HepG2 (cell line): ENCODE results near the gene ALOXE3. TPM values are rescaled to one million over a fixed set of nuclear protein-coding genes. Genes with fewer than 3 reads are reported as not detected.

Experiments used
- ASH2L ChIP-seq: fragments of 300-600, 200-600 bp; sonication (generic); IDR thresholded peaks from 2 replicates; pipeline ENCODE4 v1.7.0; 2017; ENCODE audit warnings: low read depth, mild to moderate bottlenecking, moderate library complexity, mixed read lengths, low read length; ENCODE audit not compliant: insufficient read length
- ELF1 ChIP-seq: sonication (generic); formaldehyde crosslinking; IDR thresholded peaks from 2 replicates; pipeline ENCODE4 v1.4.0; 2020; ENCODE audit warnings: missing genetic modification reagents
- HINFP ChIP-seq: sonication (generic); formaldehyde crosslinking; IDR thresholded peaks from 2 replicates; pipeline ENCODE4 v1.4.0; 2020; ENCODE audit warnings: low read depth, mild to moderate bottlenecking, missing genetic modification reagents
- HOXA9 ChIP-seq: sonication (generic); formaldehyde crosslinking; IDR thresholded peaks from 2 replicates; pipeline ENCODE4 v1.8.1; 2022; ENCODE audit warnings: missing genetic modification reagents, mild to moderate bottlenecking, moderate library complexity, borderline replicate concordance
- IKZF4 ChIP-seq: sonication (generic); formaldehyde crosslinking; IDR thresholded peaks from 2 replicates; pipeline ENCODE4 v1.5.1; 2020; ENCODE audit warnings: borderline replicate concordance, mild to moderate bottlenecking, low read depth, missing genetic modification reagents; ENCODE audit errors: not compliant biosample characterization
- IRF1 ChIP-seq: sonication (generic); formaldehyde crosslinking; IDR thresholded peaks from 2 replicates; pipeline ENCODE4 v1.4.0; 2020; ENCODE audit warnings: low read depth, mild to moderate bottlenecking, missing genetic modification reagents
- IRF9 ChIP-seq: sonication (generic); formaldehyde crosslinking; IDR thresholded peaks from 2 replicates; pipeline ENCODE4 v1.8.0; 2022; ENCODE audit warnings: missing genetic modification reagents, mild to moderate bottlenecking, borderline replicate concordance
- JUNB ChIP-seq: sonication (generic); formaldehyde crosslinking; IDR thresholded peaks from 2 replicates; pipeline ENCODE4 v1.8.0; 2022; ENCODE audit warnings: missing genetic modification reagents, mild to moderate bottlenecking, borderline replicate concordance
- NCOA2 ChIP-seq: sonication (generic); formaldehyde crosslinking; IDR thresholded peaks from 2 replicates; pipeline ENCODE4 v1.8.0; 2022; ENCODE audit warnings: inconsistent platforms
- NR2C2 ChIP-seq: sonication (generic); formaldehyde crosslinking; IDR thresholded peaks from 2 replicates; pipeline ENCODE4 v1.4.0; 2020; ENCODE audit warnings: missing genetic modification reagents, mild to moderate bottlenecking, moderate library complexity, borderline replicate concordance
- PLRG1 ChIP-seq: fragments of 450-650 bp; conservative IDR thresholded peaks from 2 replicates; pipeline ENCODE4 v1.6.1; 2016
- POLR2AphosphoS2 ChIP-seq: IDR thresholded peaks from 2 replicates; pipeline ENCODE4 v1.6.1; 2011; ENCODE audit warnings: low read depth, low read length, improper control_type of control experiment
- SMAD3 ChIP-seq: sonication (generic); formaldehyde crosslinking; IDR thresholded peaks from 2 replicates; pipeline ENCODE4 v1.4.0; 2020; ENCODE audit warnings: missing genetic modification reagents
- ZBTB7A ChIP-seq: sonication (generic); formaldehyde crosslinking; IDR thresholded peaks from 2 replicates; pipeline ENCODE4 v1.8.0; 2022; ENCODE audit warnings: mild to moderate bottlenecking, missing genetic modification reagents
- ZNF230 ChIP-seq: sonication (generic); formaldehyde crosslinking; IDR thresholded peaks from 2 replicates; pipeline ENCODE4 v1.4.0; 2020; ENCODE audit warnings: mild to moderate bottlenecking, missing genetic modification reagents
- ZNF280D ChIP-seq: sonication (generic); formaldehyde crosslinking; IDR thresholded peaks from 2 replicates; pipeline ENCODE4 v1.5.1; 2020; ENCODE audit warnings: mild to moderate bottlenecking, missing genetic modification reagents
- ZNF33A ChIP-seq: sonication (generic); formaldehyde crosslinking; IDR thresholded peaks from 2 replicates; pipeline ENCODE4 v1.5.1; 2020; ENCODE audit warnings: missing genetic modification reagents, mild to moderate bottlenecking, moderate library complexity, borderline replicate concordance
- ZNF510 ChIP-seq: sonication (generic); formaldehyde crosslinking; IDR thresholded peaks from 2 replicates; pipeline ENCODE4 v1.4.0; 2020; ENCODE audit warnings: low read depth, mild to moderate bottlenecking, missing genetic modification reagents
- ZNF605 ChIP-seq: sonication (generic); formaldehyde crosslinking; IDR thresholded peaks from 2 replicates; pipeline ENCODE4 v1.8.0; 2022; ENCODE audit warnings: mild to moderate bottlenecking, missing genetic modification reagents
- ZNF770 ChIP-seq: sonication (generic); formaldehyde crosslinking; IDR thresholded peaks from 2 replicates; pipeline ENCODE4 v1.5.0; 2020; ENCODE audit warnings: mild to moderate bottlenecking, missing genetic modification reagents
- polyA plus RNA-seq, 8 experiments: library from polyadenylated mRNA; depleted of rRNA in 3 of 8; stranded (reverse) in 7 of 8; unstranded in 1 of 8; fragments of >200 nt; fragmentation: Illumina TruSeq in 4 of 8; extraction: Trizol in 4 of 8; gene quantifications; 2 replicates each; pipeline versions ENCODE4 v1.2.1 to v1.2.3, GENCODE V29; 2011 to 2016; ENCODE audit warnings: low read depth in 4 of 8, missing spikeins in 1 of 8, mixed read lengths in 1 of 8; ENCODE audit not compliant: insufficient read depth in 1 of 8
- total RNA-seq, 5 experiments: library from RNA; depleted of rRNA; stranded (reverse); fragments of >200 nt; fragmentation: Illumina TruSeq; extraction: Trizol; gene quantifications; 2 replicates each; pipeline ENCODE4 v1.2.3, GENCODE V29; 2016; ENCODE audit warnings: low read depth in 1 of 5

Gene ALOXE3
- total and polyA plus RNA-seq, 2 of the 13 experiments (the other 11 are each of a cell fraction or from before 2014, with no cell fraction given), result 0.07 TPM; not detected in 1

- TF ChIP-seq NCOA2 (peak; percentile 79), HOXA9 (CRISPR knock-in tag) (0 out of 2 replicates have a peak, but pooled peaks have one; percentile 13), ZNF510 (CRISPR knock-in tag) (no peak; the same call in 1 of the 2 replicates), IRF1 (CRISPR knock-in tag) (no peak), ZNF605 (CRISPR knock-in tag) (no peak), HINFP (CRISPR knock-in tag) (0 out of 2 replicates have a peak, but pooled peaks have one; percentile 13), PLRG1 (no peak), ELF1 (CRISPR knock-in tag) (peak; percentile 25), ASH2L (peak; percentile 55), POLR2AphosphoS2 (peak; percentile 79; the same call in 1 of the 2 replicates), JUNB (peak; percentile 72; the same call in 1 of the 2 replicates), ZBTB7A (CRISPR knock-in tag) (peak; percentile 95), ZNF770 (CRISPR knock-in tag) (peak; percentile 57; the same call in 1 of the 2 replicates), ZNF33A (0 out of 2 replicates have a peak, but pooled peaks have one; percentile 5), ZNF230 (CRISPR knock-in tag) (peak; percentile 82; the same call in 1 of the 2 replicates), IKZF4 (CRISPR knock-in tag) (no peak), NR2C2 (CRISPR knock-in tag) (peak; percentile 63), ZNF280D (CRISPR knock-in tag) (no peak), SMAD3 (CRISPR knock-in tag) (no peak), IRF9 (CRISPR knock-in tag) (peak; percentile 31; the same call in 1 of the 2 replicates)
These were observed 61.9 kb downstream of the ALOXE3 start (continued) for GRCh38 chr17:8056232-8056975.
